ENCODE data around the gene DYRK4. TPM values are rescaled to one million over a fixed set of nuclear protein-coding genes. Genes with fewer than 3 reads are reported as not detected.

Gene DYRK4
- total RNA-seq, 1 donor from 2014 or later, result 30.1 TPM

GRCh38 chr12:4604684-4605193 lies 42.7 kb downstream of the DYRK4 start:
- Mint-ChIP-seq H3K9me3 (no peaks in the 10 kb centered on the region), H3K4me3 (ENCODE audit: low read depth) (peak overlapping the region; percentile 93)
- intact Hi-C loops (cut with micrococcal nuclease), result loop anchor here (1.0 to 10.0 kb wide), 2 partner anchors 45 to 150 kb away; partner anchors contain the start of genes AKAP3 and NDUFA9

DNA sequence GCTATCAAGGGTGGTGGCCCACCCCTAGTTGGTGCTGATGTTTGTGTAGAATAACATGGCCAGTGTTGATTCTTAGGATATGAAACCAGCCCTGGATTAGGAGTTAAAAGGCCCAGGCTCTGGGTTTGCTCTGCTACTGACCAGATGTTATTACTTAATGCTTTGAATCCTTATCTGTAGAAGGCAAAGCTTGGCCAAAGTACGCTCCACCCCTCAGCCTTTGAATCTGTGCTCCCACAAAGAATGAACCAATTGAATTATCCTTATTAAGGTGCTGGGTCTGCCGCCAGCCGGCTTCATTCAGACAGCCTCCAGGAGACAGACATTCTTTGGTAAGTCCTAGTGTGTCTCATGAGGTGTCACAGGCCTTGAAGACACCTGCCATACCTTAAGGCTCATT lies 45.0 kb downstream of the DYRK4 start:
- Mint-ChIP-seq H3K36me3 (ENCODE audit: low read depth) (peaks cover 10% of the 10 kb centered on the region), H3K4me3 (ENCODE audit: low read depth) (peak overlapping the region; percentile 35), H3K27ac (no peak overlapping the region), H3K9me3 (no peaks in the 10 kb centered on the region), H3K27me3 (ENCODE audit: low read depth) (peaks cover 14% of the 10 kb centered on the region), H3K4me1 (ENCODE audit: low read depth) (peaks cover 12% of the 10 kb centered on the region)
- intact Hi-C loops (cut with micrococcal nuclease), result loop anchor here (10.0 kb wide), 1 partner anchor 148 kb away; no protein-coding TSS in a partner anchor
- DNase-seq (ENCODE audit: low spot score), result no peak

More at GRCh38 chr12:4604684-4605193, 42.7 kb downstream of the DYRK4 start:
- peaks cover 2% of the 10 kb centered on the region for H3K36me3 Mint-ChIP-seq (ENCODE audit: low read depth)
- peak; percentile 70 for DNase-seq (ENCODE audit: low spot score)
- peak overlapping the region; percentile 85 for H3K27ac Mint-ChIP-seq
- peaks cover 20% of the 10 kb centered on the region for H3K27me3 Mint-ChIP-seq (ENCODE audit: low read depth)
- H3K4me1 Mint-ChIP-seq (ENCODE audit: low read depth), result peaks cover 12% of the 10 kb centered on the region

- DNase-seq (ENCODE audit: low spot score), result no peak
- H3K36me3 Mint-ChIP-seq (ENCODE audit: low read depth), result peaks cover 23% of the 10 kb centered on the region
- H3K9me3 Mint-ChIP-seq, result no peaks in the 10 kb centered on the region
- no peak overlapping the region for H3K27ac Mint-ChIP-seq
- peaks cover 12% of the 10 kb centered on the region for H3K4me1 Mint-ChIP-seq (ENCODE audit: low read depth)
- H3K4me3 Mint-ChIP-seq (ENCODE audit: low read depth), result no peak overlapping the region
- intact Hi-C loops (cut with micrococcal nuclease), result loop anchor here (10.0 kb wide), 1 partner anchor 146 kb away; no protein-coding TSS in a partner anchor
- no peaks in the 10 kb centered on the region for H3K27me3 Mint-ChIP-seq (ENCODE audit: low read depth)
Measured at GRCh38 chr12:4609071-4609470, 47.1 kb downstream of the DYRK4 start.

DNA sequence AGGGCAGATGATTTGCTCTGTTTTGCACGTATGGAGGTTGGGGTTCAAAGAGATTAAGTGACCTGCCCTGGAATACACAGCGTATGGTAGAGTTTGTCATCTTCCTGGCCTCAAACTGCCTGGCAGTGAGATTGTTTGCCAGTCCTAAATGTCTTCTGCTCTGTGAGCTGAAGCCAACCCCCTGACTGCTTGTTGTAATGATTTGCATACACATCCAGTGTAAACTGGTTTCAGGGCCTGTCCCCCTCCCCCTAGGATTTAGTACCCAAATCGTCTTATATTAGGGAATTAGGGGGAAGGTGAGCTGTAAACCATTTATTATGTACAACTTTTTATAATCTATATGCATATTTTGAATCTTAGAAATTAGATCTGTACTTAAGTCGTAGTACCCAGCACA lies 48.5 kb downstream of the DYRK4 start:
- intact Hi-C loops (cut with micrococcal nuclease), result no loop called here
- H3K4me3 Mint-ChIP-seq (ENCODE audit: low read depth), result no peak overlapping the region
- no peak overlapping the region for H3K27ac Mint-ChIP-seq

GRCh38 chr12:4615667-4616066 lies 53.7 kb downstream of the DYRK4 start:
- Mint-ChIP-seq H3K9me3 (no peaks in the 10 kb centered on the region), H3K4me1 (ENCODE audit: low read depth) (no peaks in the 10 kb centered on the region), H3K27ac (no peak overlapping the region), H3K36me3 (ENCODE audit: low read depth) (peaks cover 24% of the 10 kb centered on the region), H3K4me3 (ENCODE audit: low read depth) (no peak overlapping the region), H3K27me3 (ENCODE audit: low read depth) (no peaks in the 10 kb centered on the region)
- intact Hi-C loops (cut with micrococcal nuclease), result no loop called here
- DNase-seq (ENCODE audit: low spot score), result no peak

More for the DNA sequence above, 48.5 kb downstream of the DYRK4 start:
- no peak for DNase-seq (ENCODE audit: low spot score)
- Mint-ChIP-seq H3K9me3 (no peaks in the 10 kb centered on the region), H3K36me3 (ENCODE audit: low read depth) (peaks cover 32% of the 10 kb centered on the region), H3K27me3 (ENCODE audit: low read depth) (no peaks in the 10 kb centered on the region), H3K4me1 (ENCODE audit: low read depth) (peaks cover 7% of the 10 kb centered on the region)

GRCh38 chr12:4621511-4621910 lies 59.5 kb downstream of the DYRK4 start:
- no peaks in the 10 kb centered on the region for H3K4me1 Mint-ChIP-seq (ENCODE audit: low read depth)
- no peaks in the 10 kb centered on the region for H3K9me3 Mint-ChIP-seq
- no peak overlapping the region for H3K4me3 Mint-ChIP-seq (ENCODE audit: low read depth)
- no peaks in the 10 kb centered on the region for H3K36me3 Mint-ChIP-seq (ENCODE audit: low read depth)
- no peak for DNase-seq (ENCODE audit: low spot score)
- H3K27ac Mint-ChIP-seq, result no peak overlapping the region
- intact Hi-C loops (cut with micrococcal nuclease), result no loop called here
- H3K27me3 Mint-ChIP-seq (ENCODE audit: low read depth), result peaks cover 25% of the 10 kb centered on the region

- H3K27ac Mint-ChIP-seq, result no peak overlapping the region
- intact Hi-C loops (cut with micrococcal nuclease), result no loop called here
- no peak overlapping the region for H3K4me3 Mint-ChIP-seq (ENCODE audit: low read depth)
- H3K27me3 Mint-ChIP-seq (ENCODE audit: low read depth), result peaks cover 42% of the 10 kb centered on the region
- H3K4me1 Mint-ChIP-seq (ENCODE audit: low read depth), result no peaks in the 10 kb centered on the region
- no peak for DNase-seq (ENCODE audit: low spot score)
- H3K9me3 Mint-ChIP-seq, result no peaks in the 10 kb centered on the region
- no peaks in the 10 kb centered on the region for H3K36me3 Mint-ChIP-seq (ENCODE audit: low read depth)
Measured at GRCh38 chr12:4626543-4626942, 64.5 kb downstream of the DYRK4 start.

- no peak overlapping the region for H3K27ac Mint-ChIP-seq
- H3K4me3 Mint-ChIP-seq (ENCODE audit: low read depth), result no peak overlapping the region
- H3K27me3 Mint-ChIP-seq (ENCODE audit: low read depth), result peaks cover 32% of the 10 kb centered on the region
- intact Hi-C loops (cut with micrococcal nuclease), result no loop called here
- H3K9me3 Mint-ChIP-seq, result no peaks in the 10 kb centered on the region
- H3K36me3 Mint-ChIP-seq (ENCODE audit: low read depth), result no peaks in the 10 kb centered on the region
- no peak for DNase-seq (ENCODE audit: low spot score)
- H3K4me1 Mint-ChIP-seq (ENCODE audit: low read depth), result no peaks in the 10 kb centered on the region
Measured at GRCh38 chr12:4628406-4628805, 66.4 kb downstream of the DYRK4 start.

- H3K36me3 Mint-ChIP-seq (ENCODE audit: low read depth), result no peaks in the 10 kb centered on the region
- no peak overlapping the region for H3K4me3 Mint-ChIP-seq (ENCODE audit: low read depth)
- H3K4me1 Mint-ChIP-seq (ENCODE audit: low read depth), result no peaks in the 10 kb centered on the region
- intact Hi-C loops (cut with micrococcal nuclease), result no loop called here
- DNase-seq (ENCODE audit: low spot score), result no peak
- no peak overlapping the region for H3K27ac Mint-ChIP-seq
- no peaks in the 10 kb centered on the region for H3K9me3 Mint-ChIP-seq
- peaks cover 26% of the 10 kb centered on the region for H3K27me3 Mint-ChIP-seq (ENCODE audit: low read depth)
Measured at GRCh38 chr12:4630262-4630661, 68.3 kb downstream of the DYRK4 start.

DNA sequence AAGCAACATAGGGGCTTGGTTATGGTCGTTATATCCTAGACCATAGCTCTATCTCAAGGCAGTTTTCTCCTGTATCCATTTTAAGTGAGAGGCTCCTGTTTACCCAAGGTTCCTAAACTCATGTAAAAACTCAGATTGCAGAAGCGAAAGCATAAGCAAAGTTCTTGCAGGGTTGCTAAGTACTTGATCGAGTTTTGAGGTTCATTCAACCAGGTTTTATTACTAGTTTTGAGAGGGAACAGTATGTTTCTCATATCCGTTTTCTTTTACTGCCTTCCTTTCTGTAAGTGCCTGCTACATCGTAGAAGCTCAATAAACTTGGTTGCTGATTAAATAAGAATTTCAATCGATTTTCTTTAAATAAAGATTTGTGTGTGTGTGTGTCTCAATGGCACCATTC lies 81.7 kb downstream of the DYRK4 start:
- DNase-seq (ENCODE audit: low spot score), result no peak
- Mint-ChIP-seq H3K4me1 (ENCODE audit: low read depth) (peaks cover 11% of the 10 kb centered on the region), H3K4me3 (ENCODE audit: low read depth) (no peak overlapping the region), H3K9me3 (no peaks in the 10 kb centered on the region), H3K27ac (no peak overlapping the region), H3K27me3 (ENCODE audit: low read depth) (peaks cover 17% of the 10 kb centered on the region), H3K36me3 (ENCODE audit: low read depth) (no peaks in the 10 kb centered on the region)
- intact Hi-C loops (cut with micrococcal nuclease), result no loop called here

- Mint-ChIP-seq H3K27me3 (ENCODE audit: low read depth) (peaks cover 17% of the 10 kb centered on the region), H3K36me3 (ENCODE audit: low read depth) (no peaks in the 10 kb centered on the region), H3K27ac (no peak overlapping the region), H3K9me3 (no peaks in the 10 kb centered on the region), H3K4me1 (ENCODE audit: low read depth) (peaks cover 18% of the 10 kb centered on the region), H3K4me3 (ENCODE audit: low read depth) (no peak overlapping the region)
- DNase-seq (ENCODE audit: low spot score), result no peak
- intact Hi-C loops (cut with micrococcal nuclease), result loop anchor here (5.0 kb wide), 2 partner anchors 182 to 323 kb away; partner anchors contain the start of gene TIGAR
Measured at GRCh38 chr12:4645023-4645422, 83.0 kb downstream of the DYRK4 start.

- intact Hi-C loops (cut with micrococcal nuclease), result loop anchor here (5.0 kb wide), 2 partner anchors 179 to 326 kb away; partner anchors contain the start of gene TIGAR
- peaks cover under 1% of the 10 kb centered on the region for H3K27me3 Mint-ChIP-seq (ENCODE audit: low read depth)
- H3K4me3 Mint-ChIP-seq (ENCODE audit: low read depth), result peak overlapping the region; percentile 100
- peak overlapping the region; percentile 97 for H3K27ac Mint-ChIP-seq
- peaks cover 9% of the 10 kb centered on the region for H3K36me3 Mint-ChIP-seq (ENCODE audit: low read depth)
- no peak for DNase-seq (ENCODE audit: low spot score)
- no peaks in the 10 kb centered on the region for H3K9me3 Mint-ChIP-seq
- H3K4me1 Mint-ChIP-seq (ENCODE audit: low read depth), result peaks cover 39% of the 10 kb centered on the region
Measured at GRCh38 chr12:4648104-4648500, 86.1 kb downstream of the DYRK4 start.

- Mint-ChIP-seq H3K9me3 (no peaks in the 10 kb centered on the region), H3K27ac (peak within 1 kb of the TSS; percentile 97), H3K27me3 (ENCODE audit: low read depth) (no peaks in the 10 kb centered on the region), H3K4me3 (ENCODE audit: low read depth) (peak within 1 kb of the TSS; percentile 100), H3K36me3 (ENCODE audit: low read depth) (peaks cover 9% of the 10 kb centered on the region), H3K4me1 (ENCODE audit: low read depth) (peaks cover 42% of the 10 kb centered on the region)
- intact Hi-C loops (cut with micrococcal nuclease), result loop anchor here (1.0 to 5.0 kb wide), 3 partner anchors 44 to 326 kb away; partner anchors contain the start of gene TIGAR
- DNase-seq (ENCODE audit: low spot score), result peak; percentile 80
Measured at GRCh38 chr12:4648501-4649357, 86.7 kb downstream of the DYRK4 start, which contains the start of the genes AKAP3 and NDUFA9. AKAP3 (minus strand) TSS chr12:4649051; CDS start chr12:4638196, 10,855 bp downstream. NDUFA9 (plus strand) TSS chr12:4649114; CDS start chr12:4649127, 13 bp downstream.

All from activated T-helper 2 cell treated with anti-CD3 and anti-CD28 coated beads, Interferon-gamma antibody, Interleukin-2, Interleukin-4, amounts not matched to agents 10 μg/mL and 5 μg/mL and 100 μg/mL, durations not matched to agents 14 hours and 24 hours and 36 hours (primary cell).